Keratinocyte (primary cell): Measurements from ENCODE around the gene MICAL2.

Source experiments
- CTCF ChIP-seq, 3 experiments: IDR thresholded peaks in 1 of 3; conservative IDR thresholded peaks in 1 of 3; optimal IDR thresholded peaks in 1 of 3; 2 replicates in 2 of 3; 3 replicates in 1 of 3; pipeline versions ENCODE3 to v1.5.1; 2011; ENCODE audit warnings: low read length in 3 of 3, mild to moderate bottlenecking in 3 of 3, moderate library complexity in 2 of 3, control low read depth in 1 of 3, inconsistent platforms in 1 of 3; ENCODE audit not compliant: insufficient read depth in 2 of 3; ENCODE audit errors: extremely low read depth in 1 of 3
- EZH2 ChIP-seq: IDR thresholded peaks from one replicate; pipeline ENCODE4 v1.6.1; 2012; ENCODE audit warnings: inconsistent platforms, mild to moderate bottlenecking, low read length, moderate library complexity

GRCh38 chr11:12184699-12185098, 74.3 kb downstream of the MICAL2 start:
- TF ChIP-seq CTCF (optimal IDR thresholded peaks at IDR 0.05 in 1 of 3, IDR thresholded peaks at IDR 0.05 in 1 of 3, conservative IDR thresholded peaks at IDR 0.05 in 1 of 3; ENCODE audit: extremely low read depth in 1 of 3, insufficient read depth in 2 of 3, low read length in 3 of 3): no peak
- TF ChIP-seq EZH2: no peak
